ENCODE measurements around the gene UGT2B15.

The UGT2B15 gene

DNA sequence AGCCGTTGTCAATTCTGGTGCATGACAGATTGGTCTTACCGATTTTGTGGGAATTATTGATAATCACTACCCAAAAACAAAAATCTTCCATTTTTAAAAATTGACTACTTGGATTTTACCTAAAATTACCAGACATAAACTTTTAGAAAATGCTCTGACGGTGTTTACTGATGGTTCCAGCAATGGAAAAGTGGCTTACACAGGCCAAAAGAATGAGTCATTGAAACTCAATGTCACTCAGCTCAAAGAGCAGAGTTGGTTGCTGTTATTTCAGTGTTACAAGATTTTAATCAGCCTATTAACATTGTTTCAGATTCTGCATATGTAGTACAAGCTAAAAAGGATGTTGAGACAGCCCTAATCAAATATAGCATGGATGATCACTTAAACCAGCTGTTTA is 71.3 kb downstream of the UGT2B15 start:
- Mint-ChIP-seq H3K36me3 (no peaks in the 10 kb centered on the region), H3K27ac (no peak overlapping the region), H3K27me3 (no peaks in the 10 kb centered on the region), H3K4me3 (no peak overlapping the region), H3K9me3 (no peaks in the 10 kb centered on the region), H3K4me1 (no peaks in the 10 kb centered on the region)

DNA sequence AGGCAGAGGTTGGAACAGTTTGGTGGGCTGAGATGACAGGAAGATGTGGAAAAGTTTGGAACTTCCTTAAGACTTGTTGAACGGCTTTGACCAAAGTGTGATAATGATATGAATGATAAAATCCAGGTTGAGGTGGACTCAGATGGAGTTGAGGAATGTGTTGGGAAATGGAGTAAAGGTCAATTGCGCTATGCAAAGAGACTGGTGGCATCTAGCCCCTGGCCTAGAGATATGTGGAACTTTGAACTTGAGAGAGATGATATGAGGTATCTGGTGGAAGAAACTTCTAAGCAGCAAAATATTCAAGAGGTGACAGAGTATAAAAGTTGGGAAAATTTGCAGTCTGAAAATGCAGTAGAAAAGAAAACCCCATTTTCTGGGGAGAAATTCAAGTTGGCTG is 73.0 kb downstream of the UGT2B15 start:
- Mint-ChIP-seq H3K36me3 (no peaks in the 10 kb centered on the region), H3K27me3 (no peaks in the 10 kb centered on the region), H3K27ac (no peak overlapping the region), H3K9me3 (no peaks in the 10 kb centered on the region), H3K4me3 (no peak overlapping the region), H3K4me1 (no peaks in the 10 kb centered on the region)

Data from activated naive CD4-positive, alpha-beta T cell treated with anti-CD3 and anti-CD28 coated beads, Interleukin-2, amount 50 U/mL, for 24 hours (primary cell).